Measurements from ENCODE around the gene EYS.

The EYS gene

GRCh38 chr6:64217721-64218620 lies 1489.1 kb downstream of the EYS start:
- DNase-seq (ENCODE audit: low read depth), result no peak
- H3K4me3 ChIP-seq (ENCODE audit: low read depth, low read length), result no peak overlapping the region
- TF ChIP-seq CTCF (IDR thresholded peaks at IDR 0.05; ENCODE audit: control insufficient read depth, extremely low read depth, insufficient read depth), result no peak

DNA sequence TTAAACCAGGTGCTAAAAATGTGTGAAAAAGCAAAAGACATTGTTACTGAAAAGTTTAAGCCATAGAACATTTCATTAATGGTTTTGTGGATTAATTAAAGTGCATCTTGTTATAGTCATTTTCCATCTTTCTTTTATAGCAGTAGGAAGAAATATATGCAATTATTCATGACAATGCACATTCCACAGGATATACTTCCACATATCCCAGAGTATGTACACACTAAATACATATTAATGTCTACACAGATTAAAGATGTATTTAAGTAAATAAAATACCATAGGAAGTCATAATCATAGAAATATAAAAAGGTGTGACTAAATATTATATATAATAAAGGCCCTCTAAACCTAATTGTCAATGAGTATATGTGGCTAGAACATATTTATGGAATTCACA lies 1492.7 kb downstream of the EYS start:
- no peak for DNase-seq (ENCODE audit: low read depth)
- TF ChIP-seq CTCF (IDR thresholded peaks at IDR 0.05; ENCODE audit: control insufficient read depth, extremely low read depth, insufficient read depth), result no peak
- no peak overlapping the region for H3K4me3 ChIP-seq (ENCODE audit: low read depth, low read length)

DNA sequence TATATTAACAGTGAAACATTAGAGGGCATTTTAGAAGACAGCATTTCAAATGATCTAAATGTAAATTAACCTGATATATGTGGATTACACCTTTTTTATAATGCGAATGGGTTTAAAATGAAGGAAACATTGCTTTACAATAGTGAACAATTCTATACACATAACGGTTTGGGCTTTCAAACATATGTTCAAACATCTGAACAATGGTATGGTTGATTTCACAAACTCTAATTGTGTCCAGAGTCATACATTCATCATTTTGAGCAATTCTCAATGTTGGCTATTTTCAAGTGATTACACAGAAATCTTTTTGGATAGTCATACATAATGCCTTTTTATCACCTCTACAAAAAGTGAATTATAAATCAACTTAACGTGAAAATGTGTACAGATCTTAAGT lies 1493.3 kb downstream of the EYS start:
- no peak overlapping the region for H3K4me3 ChIP-seq (ENCODE audit: low read depth, low read length)
- no peak for TF ChIP-seq CTCF (IDR thresholded peaks at IDR 0.05; ENCODE audit: control insufficient read depth, extremely low read depth, insufficient read depth)
- no peak for DNase-seq (ENCODE audit: low read depth)

GRCh38 chr6:64197246-64197645 lies 1509.8 kb downstream of the EYS start:
- TF ChIP-seq CTCF (IDR thresholded peaks at IDR 0.05; ENCODE audit: control insufficient read depth, extremely low read depth, insufficient read depth), result no peak
- H3K4me3 ChIP-seq (ENCODE audit: low read depth, low read length), result no peak overlapping the region
- DNase-seq (ENCODE audit: low read depth), result no peak

- no peak for TF ChIP-seq CTCF (IDR thresholded peaks at IDR 0.05; ENCODE audit: control insufficient read depth, extremely low read depth, insufficient read depth)
- no peak overlapping the region for H3K4me3 ChIP-seq (ENCODE audit: low read depth, low read length)
- DNase-seq (ENCODE audit: low read depth), result no peak
These were observed 1520.4 kb downstream of the EYS start for GRCh38 chr6:64186592-64186991.

DNA sequence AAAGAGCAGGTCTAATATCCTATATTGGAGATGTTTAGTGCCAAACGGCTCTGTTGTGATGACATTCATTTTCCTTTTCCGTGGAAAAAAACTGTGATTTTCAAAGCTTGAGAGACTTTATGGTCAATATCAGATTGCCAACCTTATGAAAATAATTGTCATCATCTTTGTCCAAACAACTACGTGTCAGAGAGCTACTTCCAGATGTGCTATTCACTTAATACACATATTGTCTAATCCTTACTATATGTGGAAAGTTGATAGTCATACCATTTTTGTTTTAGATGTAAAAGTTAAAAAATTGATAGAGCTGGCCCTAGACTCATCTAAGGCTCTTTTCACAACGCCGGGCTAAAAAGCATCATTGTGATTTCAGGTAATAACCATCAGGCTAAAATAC lies 1521.4 kb downstream of the EYS start:
- H3K4me3 ChIP-seq (ENCODE audit: low read depth, low read length), result no peak overlapping the region
- no peak for DNase-seq (ENCODE audit: low read depth)
- TF ChIP-seq CTCF (IDR thresholded peaks at IDR 0.05; ENCODE audit: control insufficient read depth, extremely low read depth, insufficient read depth), result no peak

DNA sequence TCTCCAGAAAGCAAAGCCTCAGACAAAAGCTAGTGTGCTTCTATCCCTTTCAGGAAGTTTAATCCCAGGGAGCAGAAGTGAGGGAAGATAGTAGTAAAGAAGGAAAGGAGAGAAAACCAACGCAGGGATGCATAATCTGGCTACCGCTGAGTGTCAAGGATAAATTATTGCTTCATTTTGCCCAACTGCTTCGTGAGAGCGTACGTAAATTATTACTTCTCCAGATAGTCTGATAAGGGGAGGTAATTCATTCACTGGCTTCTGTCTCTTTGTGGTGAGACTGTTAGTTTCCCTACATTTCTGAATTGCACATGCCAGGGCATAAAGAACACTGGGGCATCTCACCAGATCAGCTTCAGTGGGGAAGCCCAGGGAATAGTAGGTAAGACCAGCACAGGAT lies 1531.7 kb downstream of the EYS start:
- no peak for TF ChIP-seq CTCF (IDR thresholded peaks at IDR 0.05; ENCODE audit: control insufficient read depth, extremely low read depth, insufficient read depth)
- no peak for DNase-seq (ENCODE audit: low read depth)

More for the DNA sequence above, 1531.7 kb downstream of the EYS start:
- H3K4me3 ChIP-seq (ENCODE audit: low read depth, low read length), result no peak overlapping the region

All from LNCaP clone FGC (cell line).